GM19099 (cell line): ENCODE results near the gene CTSS.

Experiments used
- POLR2A ChIP-seq: IDR thresholded peaks from 3 replicates; pipeline ENCODE4 v1.6.1; 2011; ENCODE audit warnings: low read depth; ENCODE audit not compliant: insufficient read length; ENCODE audit errors: extremely low read depth

The CTSS gene

DNA sequence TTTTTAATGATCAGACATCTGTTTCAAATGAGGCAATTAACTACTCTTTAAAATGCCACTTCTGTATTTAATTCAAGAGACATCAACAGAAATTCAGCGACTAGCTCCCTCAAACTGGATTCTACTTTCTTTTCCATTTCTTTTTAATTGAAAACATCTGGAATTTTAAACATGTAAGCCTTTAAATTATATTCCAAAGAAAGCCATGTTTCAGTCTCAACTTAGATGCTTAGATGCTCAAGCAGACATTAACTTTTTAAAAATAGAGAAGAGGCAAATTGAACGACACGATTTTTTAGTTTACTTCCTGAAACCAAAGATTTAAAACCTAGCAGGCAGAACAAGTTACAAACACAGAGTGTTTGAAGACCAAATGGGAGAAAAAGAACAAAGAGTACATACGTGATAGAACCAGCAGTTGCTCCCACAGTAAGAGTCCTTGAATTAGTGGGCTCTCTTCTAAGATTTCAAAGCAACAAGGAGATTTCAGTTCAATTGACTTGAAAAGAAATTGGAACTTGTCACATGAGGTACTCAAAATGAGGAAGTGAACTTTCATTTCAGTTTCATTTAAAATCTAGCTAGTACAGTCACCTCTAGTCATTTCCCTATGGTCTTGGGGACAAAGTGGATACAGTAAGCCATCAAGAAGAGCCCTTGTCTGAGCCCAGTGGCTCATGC, at the start of gene CTSS:
CTSS (minus strand) TSS at position 483 of the 681 bp plus-strand sequence. CDS start 1,015 bp downstream, outside the sequence.
- peak; percentile 59 for TF ChIP-seq POLR2A

DNA sequence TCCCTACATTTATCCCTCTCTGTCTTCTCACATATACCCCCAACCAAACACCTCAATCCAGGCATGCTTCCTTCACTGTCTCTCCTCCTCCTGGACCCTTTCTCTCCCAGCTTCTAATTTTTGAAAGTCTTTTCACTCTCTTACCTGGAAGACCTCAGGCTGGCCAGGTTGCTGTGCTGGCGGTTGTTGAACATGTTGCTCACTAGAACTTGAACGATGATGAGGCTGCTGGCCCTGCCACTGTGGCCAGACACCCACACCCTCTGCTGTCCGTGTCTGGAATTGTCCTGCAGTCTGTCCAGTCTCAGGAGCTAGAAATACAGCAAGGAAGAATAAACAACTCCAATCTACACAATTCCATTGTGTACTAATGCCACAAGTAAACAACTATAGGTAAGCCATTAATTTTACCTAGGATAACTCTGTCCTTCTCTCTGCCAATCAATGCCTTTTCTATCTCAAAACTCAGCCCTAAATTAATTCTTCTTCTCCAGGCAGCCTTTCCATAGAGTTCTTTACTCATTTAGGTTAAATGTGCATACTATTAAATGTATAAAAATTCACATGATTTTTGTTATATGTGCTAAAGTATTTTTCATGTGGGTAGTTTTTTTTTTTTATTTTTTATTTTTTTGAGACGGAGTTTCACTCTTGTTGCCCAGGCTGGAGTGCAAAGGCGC, 47.6 kb upstream of the CTSS start:
- TF ChIP-seq POLR2A: no peak

DNA sequence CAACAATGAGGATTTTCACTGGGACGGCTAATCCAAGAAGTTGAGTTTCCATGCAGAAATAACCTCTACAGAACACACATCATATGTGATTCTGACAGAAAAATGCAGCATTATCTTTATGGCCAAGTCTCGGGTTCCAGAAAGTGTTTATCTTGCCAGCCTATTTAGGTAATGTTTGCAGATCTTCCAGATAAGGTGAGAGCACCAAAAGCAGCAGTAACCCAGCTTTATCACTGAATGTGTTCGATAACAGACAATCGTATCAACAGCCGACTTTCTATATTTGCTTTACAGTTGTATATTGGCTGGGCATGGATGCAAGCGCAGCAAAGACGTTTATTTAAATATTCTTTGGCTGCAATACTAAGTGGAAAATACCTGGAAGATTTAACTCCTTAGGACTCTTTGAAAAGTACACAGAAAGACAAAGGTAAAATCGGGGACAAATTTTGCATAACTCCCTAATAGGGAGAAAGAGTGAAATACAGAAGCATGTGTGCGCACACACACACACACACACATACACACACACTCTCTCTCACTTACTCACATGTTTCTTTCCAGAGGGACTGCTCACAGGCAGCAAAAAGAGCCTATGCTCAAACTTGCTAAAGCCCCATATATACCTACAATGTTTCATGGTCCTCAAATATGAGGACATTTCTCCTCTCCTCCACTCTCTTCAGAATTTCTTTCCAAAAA, 45.5 kb upstream of the CTSS start:
- no peak for TF ChIP-seq POLR2A

DNA sequence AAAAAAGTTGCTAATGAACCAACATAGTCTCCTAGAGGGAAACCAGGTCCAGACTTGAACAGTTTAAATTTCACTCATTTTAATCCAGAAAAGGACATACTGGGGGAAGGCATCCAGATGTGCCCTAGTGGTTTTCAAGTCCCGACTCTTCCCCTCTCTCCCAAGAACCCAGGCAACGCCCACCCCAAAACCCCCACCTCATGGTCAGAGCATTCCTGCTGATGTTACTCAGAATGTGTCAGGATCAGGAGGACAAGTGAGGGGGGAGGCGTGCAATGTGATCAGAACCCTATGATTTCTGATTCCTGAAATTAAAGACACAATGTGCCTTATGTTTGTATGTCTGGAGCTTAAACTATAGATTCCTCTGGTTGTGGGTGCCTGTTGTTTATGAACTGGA, 44.1 kb upstream of the CTSS start:
- no peak for TF ChIP-seq POLR2A

DNA sequence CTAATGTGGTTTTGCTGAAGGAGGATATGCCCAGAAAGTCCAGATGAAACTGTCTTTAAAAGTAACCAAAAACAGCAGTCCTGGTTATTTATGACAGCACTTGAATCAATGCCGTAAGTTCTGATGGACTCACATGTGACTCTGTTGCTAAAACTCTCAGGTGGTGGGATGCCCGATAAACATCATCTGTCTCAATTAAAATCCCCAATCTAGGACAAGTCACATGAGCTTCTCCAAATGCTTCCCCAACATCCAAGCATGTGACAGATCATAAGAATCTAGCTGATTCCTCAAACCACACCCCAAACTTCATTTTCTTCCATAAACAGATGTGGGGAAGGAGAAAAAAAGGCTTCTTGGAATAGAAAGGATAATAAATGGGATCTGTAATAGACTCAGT, 43.3 kb upstream of the CTSS start:
- TF ChIP-seq POLR2A: no peak

DNA sequence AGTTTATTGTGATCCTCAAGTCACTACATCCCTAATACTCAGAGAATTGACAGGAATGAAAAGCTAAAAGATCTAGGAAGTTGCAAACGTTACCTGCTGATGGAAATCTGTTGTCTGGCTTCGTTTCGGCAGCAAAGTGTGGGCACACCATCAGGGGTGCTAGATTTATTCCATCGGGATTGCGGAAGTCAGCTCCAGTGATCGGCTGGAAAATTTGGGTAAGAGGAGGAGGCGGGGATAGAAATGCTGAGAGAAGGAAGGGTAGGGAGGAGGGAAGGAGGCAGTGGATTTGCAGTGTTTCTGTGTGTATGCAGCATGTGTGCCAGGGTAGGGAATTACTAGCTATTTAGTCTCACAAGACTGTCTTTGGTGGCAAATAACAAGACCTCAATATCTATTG, 42.5 kb upstream of the CTSS start, which contains the start of gene CTSK:
CTSK (minus strand) TSS at position 140 of the 400 bp plus-strand sequence. CDS start 1,455 bp downstream, outside the sequence.
- TF ChIP-seq POLR2A: no peak

DNA sequence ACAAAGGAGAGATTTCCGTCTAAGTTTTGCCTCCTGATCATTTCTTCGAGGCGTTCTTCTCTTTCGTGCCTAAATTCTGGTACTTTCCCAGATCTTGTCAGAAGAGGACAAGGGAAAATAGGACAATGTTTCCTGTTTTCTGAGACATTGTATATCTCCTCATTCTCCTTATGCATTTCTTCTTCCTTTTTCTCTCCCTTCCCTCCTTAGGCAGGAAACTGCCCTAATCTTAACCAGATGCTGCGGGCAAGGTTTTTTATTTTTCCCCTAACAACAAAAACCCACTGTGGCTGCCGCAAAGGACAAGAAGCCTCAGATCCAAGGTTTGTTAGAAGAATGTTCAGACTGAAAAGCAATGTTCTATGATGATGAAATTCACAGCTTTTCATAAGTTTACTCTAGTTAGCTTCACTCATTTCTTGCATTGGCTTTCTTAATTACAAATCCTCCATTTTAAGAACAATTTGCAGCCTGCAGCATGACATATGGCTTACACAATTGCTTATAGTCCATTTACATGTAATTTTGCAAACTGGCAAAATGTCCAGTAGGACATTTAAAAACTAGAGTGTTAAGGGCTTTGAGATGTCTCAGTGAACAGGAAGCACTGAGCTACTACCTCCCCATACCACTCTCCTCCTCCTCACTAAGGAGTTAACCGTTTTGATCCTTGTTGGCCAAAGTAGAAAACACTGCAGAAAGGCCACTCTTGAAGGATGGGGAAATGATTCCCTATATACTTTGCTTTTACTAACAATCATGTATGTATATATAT, 41.9 kb upstream of the CTSS start:
- TF ChIP-seq POLR2A: no peak

DNA sequence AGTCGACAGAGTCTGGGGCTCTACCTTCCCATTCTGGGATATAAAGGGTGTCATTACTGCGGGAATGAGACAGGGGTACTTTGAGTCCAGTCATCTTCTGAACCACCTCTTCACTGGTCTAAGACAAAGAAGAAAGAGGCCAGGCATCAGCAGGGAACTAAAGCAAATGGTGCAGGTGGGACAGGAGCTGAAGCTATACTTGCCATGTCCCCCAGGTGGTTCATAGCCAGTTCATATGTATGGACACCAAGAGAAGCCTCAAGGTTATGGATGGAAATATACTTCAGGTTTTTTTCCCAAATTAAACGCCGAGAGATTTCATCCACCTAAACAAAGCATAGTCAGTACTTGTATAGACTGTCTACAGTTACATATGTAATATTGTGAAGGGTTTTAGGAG, 40.3 kb upstream of the CTSS start:
- TF ChIP-seq POLR2A: no peak

DNA sequence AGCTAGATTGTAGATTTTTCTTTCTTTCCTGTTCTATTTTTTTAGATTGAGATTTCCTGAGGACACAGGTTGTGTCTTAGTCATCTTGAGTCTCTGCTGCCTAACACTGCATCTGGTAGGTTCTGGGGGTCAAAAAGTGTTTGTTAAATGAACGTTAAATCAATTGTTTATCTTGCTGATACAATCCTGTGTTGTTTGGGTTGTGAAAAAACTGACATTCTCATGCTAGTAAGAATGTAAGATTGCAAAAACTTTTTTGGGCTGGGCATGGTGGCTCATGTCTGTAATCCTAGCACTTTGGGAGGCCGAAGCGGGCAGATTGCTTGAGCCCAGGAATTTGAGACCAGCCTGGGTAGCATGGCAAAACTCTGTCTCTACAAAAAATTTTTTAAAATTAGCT, 39.1 kb upstream of the CTSS start:
- no peak for TF ChIP-seq POLR2A

DNA sequence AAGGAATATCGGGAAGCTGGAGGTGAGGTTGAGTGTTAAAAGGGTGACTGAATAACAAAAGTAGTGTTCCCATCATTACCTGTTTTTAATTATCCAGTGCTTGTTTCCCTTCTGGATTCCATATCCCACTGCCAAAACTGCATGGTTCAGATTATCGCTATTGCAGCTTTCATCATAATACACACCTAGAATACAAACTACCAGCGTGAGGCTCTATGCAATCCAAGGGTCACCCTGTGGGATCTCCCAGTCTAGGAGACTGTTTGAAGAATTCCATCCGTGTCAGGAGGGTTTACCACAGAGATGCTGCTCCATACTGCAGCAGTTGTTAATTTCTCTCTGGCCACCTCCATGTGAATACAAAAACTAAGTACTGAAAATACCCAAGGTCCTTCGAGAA, 33.5 kb upstream of the CTSS start:
- TF ChIP-seq POLR2A: no peak

DNA sequence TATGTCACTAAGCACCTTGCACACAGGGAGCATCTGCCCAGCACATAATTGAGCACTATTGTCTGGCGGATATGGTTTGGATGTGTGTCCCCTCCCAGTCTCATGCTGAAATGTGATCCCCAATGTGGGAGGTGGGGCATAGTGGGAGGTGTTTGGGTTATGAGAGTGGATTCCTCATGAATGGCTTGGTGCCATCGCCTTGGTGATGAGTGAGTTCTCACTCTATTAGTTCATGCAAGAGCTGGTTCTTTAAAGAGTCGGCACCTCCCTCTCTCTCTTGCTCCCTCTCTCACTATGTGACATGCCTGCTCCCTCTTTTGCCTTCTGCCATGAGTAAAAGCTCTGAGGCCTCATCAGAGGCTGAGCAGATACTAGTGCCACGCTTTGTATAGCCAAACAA, 32.9 kb upstream of the CTSS start:
- no peak for TF ChIP-seq POLR2A

DNA sequence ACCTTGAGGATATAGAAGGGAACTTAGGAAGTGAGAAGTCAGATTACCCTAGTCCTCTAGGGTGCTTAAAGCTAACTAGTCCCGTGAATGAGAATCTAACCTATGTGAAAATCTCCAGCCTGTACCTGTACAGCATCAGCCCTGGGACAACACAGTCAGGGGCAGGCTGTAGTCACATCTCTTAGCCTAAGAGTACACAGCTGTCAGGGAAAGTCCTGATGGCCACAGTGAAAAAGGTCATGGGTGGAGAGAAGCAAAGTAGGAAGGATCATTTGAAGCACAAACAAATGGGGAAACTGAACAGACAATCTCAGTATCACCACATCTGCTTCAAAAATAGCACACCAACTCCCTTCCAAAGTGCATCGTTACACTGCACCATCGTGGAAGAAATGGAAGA, 30.8 kb upstream of the CTSS start:
- no peak for TF ChIP-seq POLR2A

DNA sequence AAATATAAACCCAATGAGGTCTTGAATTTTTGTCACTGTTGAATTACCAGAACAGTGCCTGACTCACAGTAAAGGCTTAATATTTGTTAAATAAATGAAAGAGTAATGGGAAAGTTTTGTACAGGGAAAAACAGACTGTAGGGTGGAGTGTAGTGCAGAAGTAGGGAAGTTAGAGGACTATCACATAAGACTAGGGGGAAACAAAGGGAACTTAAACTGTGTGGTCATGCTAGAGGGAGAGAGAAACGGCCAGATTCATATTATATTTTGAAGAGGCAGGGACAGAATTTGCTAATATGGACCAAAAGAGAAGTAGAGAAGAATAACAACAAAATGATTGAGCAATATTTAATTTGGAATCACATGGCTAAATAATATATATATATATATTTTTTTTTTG, 27.6 kb upstream of the CTSS start:
- TF ChIP-seq POLR2A: no peak

DNA sequence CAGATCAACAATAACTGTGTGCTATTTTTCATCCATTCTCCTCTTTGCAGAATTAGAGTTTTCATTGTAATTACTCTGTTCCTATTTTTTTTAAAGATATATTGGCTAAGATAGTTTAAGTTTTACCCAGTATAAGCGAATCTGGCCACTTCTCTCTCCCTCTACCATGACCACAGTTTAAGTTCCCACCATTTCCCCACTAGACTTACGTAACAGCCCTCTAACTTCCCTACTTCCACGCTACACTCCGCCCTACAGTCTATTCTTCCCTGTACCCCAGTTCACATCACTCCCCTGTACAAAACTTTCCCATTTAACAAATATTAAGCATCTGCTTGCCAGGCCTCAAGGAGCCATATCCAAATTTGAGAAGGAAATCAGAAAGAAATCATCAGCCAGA, 26.0 kb upstream of the CTSS start:
- TF ChIP-seq POLR2A: no peak

DNA sequence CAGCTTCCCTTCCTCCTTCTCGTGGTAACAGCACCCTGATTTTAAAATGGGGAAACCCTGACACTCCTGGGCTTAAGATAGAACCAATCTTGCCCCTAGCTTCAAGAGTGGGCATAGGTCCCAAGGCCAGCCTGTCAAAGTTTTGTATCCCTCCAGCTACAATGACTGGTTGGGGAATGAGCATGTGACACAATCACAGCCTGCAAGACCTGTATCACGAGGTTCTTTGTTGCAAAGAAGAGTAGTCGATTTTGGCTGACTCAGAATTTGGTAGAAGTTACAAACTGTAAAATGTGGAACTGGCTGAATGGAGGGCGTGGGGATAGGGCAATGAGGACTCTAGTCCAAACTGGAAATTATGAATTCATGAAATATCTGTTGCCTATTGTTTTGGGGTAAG, 23.8 kb upstream of the CTSS start:
- no peak for TF ChIP-seq POLR2A
